NCI-H748 (cell line): ENCODE measurements around the gene KLF6.
A peak's percentile ranks its signal among the peaks of the same experiment; 100 is the strongest.

Experiments
- DNase-seq: peaks from one replicate; lab custom pipeline; 2025; ENCODE audit not compliant: unreplicated experiment; lab: John Stamatoyannopoulos, UW

KLF6 gene

GRCh38 chr10:3811291-3811870 is 26.4 kb upstream of the KLF6 start:
- DNase-seq: no peak

GRCh38 chr10:3808689-3809199 is 23.7 kb upstream of the KLF6 start:
- no peak for DNase-seq

- peak; percentile 46 for DNase-seq
These were observed 23.0 kb upstream of the KLF6 start for GRCh38 chr10:3807928-3808496.

- DNase-seq: peak; percentile 33
These were observed 22.4 kb upstream of the KLF6 start for GRCh38 chr10:3807211-3807927.

GRCh38 chr10:3806603-3807002 is 21.6 kb upstream of the KLF6 start:
- DNase-seq: peak; percentile 88

GRCh38 chr10:3805791-3806461 is 20.9 kb upstream of the KLF6 start:
- DNase-seq: peak; percentile 93

GRCh38 chr10:3805201-3805790 is 20.3 kb upstream of the KLF6 start:
- peak; percentile 45 for DNase-seq

- peak; percentile 68 for DNase-seq
These were observed 19.1 kb upstream of the KLF6 start for GRCh38 chr10:3803927-3804741.

GRCh38 chr10:3803295-3803926 is 18.4 kb upstream of the KLF6 start:
- no peak for DNase-seq

- no peak for DNase-seq
These were observed 17.7 kb upstream of the KLF6 start for GRCh38 chr10:3802526-3803265.

GRCh38 chr10:3801558-3802192 is 16.7 kb upstream of the KLF6 start:
- DNase-seq: no peak

GRCh38 chr10:3800586-3800985 is 15.6 kb upstream of the KLF6 start:
- no peak for DNase-seq

- DNase-seq: no peak
These were observed 12.7 kb upstream of the KLF6 start for GRCh38 chr10:3797750-3798149.

- DNase-seq: no peak
These were observed 8.5 kb upstream of the KLF6 start for GRCh38 chr10:3793553-3793952.

GRCh38 chr10:3792710-3793219 is 7.8 kb upstream of the KLF6 start:
- no peak for DNase-seq

GRCh38 chr10:3791974-3792633 is 7.1 kb upstream of the KLF6 start:
- no peak for DNase-seq

- no peak for DNase-seq
These were observed 5.8 kb upstream of the KLF6 start for GRCh38 chr10:3790858-3791257.

GRCh38 chr10:3790272-3790671 is 5.3 kb upstream of the KLF6 start:
- no peak for DNase-seq
